GM18505 (cell line): Measurements from ENCODE around the gene PLXNA1.

Experiments
- ATAC-seq: cut with Tn5 transposase; IDR thresholded peaks from one replicate; pipeline ENCODE4 v1.9.1; 2021; ENCODE audit not compliant: unreplicated experiment
- POLR2A ChIP-seq: IDR thresholded peaks from 4 replicates; pipeline ENCODE4 v1.6.1; 2011; ENCODE audit warnings: borderline replicate concordance; ENCODE audit not compliant: insufficient read depth, insufficient read length; ENCODE audit errors: extremely low read depth

PLXNA1 gene

DNA sequence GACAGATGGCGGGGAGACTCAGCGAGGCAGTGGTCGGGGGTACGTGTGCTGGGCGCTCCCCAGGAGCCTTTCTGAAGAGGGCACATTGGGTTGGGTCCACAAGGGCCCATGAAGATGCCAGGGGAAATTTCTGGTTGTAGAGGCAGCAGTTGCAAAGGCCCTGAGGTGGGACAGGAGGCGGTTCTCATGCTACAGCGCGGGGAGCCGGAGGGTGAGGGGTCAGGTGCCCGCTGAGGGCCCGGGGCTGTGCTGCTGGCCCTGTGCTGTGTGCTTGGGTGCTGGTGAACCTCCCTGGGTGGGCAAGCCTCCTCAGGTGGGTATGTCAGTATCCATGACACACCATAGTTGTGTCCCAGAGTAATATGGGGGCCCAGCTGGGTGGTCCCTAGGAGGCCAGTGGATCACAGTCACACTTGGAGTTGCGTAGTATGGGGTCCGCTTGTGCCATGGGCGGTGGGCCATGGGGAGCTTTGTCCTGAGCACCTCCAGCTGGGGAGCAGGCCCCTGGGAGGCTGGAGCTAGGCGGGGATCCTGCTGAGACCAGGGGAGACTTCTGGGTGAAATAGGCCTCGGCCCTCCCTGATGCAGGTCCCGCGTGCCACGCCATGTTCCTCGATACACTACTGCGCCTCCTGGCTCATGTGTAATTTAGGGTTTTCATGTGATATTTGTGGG is 44.3 kb downstream of the PLXNA1 start:
- ATAC-seq, result no peak
- no peak for TF ChIP-seq POLR2A

DNA sequence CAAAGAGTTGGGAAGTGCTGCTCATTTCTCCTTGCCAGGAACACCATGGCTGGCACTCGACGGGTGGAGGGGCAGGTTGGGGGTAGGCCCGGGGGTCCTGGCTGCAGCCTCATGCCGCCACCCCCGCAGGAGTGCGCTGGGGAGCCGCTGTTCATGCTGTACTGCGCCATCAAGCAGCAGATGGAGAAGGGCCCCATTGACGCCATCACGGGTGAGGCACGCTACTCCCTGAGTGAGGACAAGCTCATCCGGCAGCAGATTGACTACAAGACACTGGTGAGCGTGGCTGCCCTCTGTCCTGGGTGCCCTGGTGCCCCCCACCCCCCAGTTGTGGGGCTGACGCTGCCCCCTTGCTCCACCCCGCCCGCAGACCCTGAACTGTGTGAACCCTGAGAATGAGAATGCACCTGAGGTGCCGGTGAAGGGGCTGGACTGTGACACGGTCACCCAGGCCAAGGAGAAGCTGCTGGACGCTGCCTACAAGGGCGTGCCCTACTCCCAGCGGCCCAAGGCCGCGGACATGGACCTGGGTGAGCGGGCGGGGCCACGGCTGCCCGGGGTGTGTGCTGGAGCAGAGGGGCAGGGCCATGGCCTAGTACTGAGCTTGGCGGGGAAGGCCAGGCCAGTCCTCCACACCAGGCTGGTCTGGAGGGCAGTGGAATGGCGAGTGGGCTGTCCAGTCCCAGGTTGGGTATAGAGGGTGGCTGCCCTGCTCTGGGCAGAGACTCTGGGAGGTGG is 45.1 kb downstream of the PLXNA1 start:
- no peak for ATAC-seq
- no peak for TF ChIP-seq POLR2A

DNA sequence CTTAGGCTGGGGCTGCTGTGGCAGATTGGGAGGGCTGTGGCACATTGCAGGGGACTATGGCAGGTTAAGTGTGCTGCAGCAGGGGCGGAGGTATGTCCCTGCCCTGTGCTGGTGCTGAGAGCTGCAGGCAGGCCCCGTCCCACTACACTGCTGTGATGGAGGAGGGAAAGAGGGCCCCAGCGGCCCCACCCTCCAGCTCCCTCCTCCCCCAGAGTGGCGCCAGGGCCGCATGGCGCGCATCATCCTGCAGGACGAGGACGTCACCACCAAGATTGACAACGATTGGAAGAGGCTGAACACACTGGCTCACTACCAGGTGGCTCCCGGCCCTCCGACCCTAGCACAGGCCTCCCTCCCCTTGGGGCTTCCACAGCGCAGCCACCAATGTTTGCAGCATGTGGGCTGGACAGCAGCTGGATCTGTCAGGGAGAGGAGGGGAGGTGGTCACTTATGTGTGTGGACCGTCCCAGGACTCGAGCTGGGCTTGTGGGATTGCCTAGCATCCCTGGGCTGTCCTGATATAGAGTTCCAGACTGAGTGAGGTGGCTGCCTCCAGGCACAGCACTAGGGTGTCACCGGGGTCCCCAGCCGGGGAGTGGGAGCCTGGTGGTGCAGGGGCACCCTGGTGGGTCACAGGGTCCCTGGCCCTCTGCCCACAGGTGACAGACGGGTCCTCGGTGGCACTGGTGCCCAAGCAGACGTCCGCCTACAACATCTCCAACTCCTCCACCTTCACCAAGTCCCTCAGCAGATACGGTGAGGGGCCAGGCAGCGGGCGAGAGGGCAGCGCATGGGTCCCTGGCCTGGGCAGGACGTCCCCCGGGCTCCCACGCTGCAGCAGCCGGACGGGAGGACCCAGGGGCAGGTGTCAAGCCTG is 46.1 kb downstream of the PLXNA1 start:
- TF ChIP-seq POLR2A, result no peak
- no peak for ATAC-seq

DNA sequence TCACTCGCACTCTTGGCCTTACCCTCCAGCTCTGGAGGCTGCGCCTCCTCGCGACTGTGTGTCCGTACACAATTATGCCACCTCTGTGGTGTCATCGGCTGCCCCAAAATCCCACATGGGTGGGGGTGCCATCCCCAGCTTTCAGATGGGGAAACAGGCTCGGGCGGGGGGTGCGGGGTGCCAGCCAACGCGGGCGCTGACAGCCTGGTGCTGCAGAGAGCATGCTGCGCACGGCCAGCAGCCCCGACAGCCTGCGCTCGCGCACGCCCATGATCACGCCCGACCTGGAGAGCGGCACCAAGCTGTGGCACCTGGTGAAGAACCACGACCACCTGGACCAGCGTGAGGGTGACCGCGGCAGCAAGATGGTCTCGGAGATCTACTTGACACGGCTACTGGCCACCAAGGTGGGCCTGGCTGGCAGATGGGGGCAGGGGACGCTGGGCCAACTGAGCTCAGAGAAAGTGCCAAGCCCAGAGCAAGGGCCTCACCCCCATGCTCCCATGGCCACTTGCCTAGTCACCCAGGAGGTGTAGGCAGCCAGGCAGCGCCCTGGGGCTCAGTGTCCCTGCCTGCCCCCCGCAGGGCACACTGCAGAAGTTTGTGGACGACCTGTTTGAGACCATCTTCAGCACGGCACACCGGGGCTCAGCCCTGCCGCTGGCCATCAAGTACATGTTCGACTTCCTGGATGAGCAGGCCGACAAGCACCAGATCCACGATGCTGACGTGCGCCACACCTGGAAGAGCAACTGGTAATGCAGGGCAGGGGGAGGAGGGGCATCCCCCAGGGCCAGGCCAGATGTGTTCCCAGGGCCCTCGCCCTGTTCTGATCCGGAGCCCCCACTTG is 47.0 kb downstream of the PLXNA1 start:
- no peak for ATAC-seq
- TF ChIP-seq POLR2A, result no peak

DNA sequence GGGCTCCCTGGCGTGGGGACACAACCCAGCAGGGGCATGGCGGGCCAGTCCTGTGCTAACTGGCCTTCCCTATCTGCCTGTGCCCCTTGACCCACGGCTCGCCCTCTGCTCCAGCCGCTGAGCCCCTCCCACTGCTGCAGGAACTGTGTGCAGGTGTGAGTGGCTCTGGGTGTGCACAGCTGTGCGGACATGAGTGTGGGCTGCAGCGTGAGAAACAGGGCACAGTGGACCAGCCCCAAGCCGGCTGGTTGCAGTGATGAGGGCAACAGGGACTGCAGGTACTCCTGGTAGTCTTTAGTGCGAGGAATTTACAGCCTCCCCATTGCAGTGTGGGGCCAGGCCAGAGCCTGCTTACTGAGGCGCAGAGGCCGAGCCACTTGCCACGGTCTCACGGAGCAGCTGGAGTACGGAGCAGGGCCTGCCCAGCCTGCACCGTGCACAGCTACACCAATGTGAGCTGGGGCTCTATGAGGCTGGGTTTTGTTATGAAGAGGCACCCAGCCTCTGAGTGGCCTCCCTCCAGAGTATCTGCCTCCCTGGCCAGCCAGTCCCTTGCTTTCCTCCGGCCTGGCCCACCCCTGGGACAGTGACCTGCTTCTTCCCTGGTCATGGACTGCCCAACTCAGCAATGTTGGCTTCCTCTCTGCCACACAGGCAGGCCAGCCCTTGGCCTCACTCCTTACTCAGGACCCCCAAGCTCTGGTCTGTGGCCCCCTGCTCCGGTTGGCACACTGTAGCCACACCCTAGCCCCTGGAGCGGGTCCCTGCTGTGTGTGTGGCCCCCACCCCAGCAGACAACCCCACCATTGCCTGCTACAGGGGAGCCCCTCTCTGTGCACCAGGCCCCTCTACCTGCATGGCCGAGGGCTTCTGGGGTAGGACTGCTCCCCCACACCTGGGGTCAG is 47.8 kb downstream of the PLXNA1 start:
- no peak for TF ChIP-seq POLR2A
- no peak for ATAC-seq

DNA sequence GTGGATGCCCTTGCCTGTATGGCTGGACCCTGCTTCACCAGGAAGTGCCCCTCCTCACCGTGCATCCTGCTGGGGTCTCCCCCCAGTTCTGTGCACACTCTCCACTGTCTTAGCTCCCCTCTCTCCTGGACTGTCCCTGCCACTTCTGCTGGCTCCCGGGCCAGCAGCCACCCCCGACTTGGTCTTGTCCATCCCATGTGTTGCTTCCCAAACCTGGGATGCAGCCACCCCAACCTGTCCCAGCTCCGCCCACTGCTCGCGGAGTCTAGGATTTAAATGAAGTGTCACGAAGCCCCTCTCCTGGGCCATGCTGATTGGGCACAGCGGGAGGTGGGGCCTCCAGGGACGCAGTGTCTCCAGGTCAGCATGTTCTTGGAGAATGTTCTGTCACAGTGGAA is 48.5 kb downstream of the PLXNA1 start:
- TF ChIP-seq POLR2A, result no peak
- ATAC-seq, result no peak

DNA sequence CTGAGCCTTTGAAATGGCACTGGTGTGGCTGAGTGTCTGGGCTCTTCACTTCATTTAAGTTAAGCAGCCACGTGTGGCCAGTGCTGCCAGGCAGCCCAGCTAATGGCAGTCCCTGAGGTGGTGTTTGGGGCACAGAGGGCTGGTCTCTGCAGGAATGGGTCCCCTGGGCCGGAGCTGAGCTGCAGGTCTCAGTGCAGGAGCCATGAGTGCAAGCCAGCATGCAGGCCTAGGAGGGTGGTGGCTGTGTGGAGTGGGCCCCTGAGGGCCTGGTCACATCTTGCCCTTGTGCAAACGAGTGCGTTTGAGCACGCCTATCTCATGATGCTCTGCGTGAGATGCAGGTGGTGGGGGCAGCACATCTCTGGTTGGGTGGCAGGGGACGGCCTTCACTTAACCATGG is 48.9 kb downstream of the PLXNA1 start:
- no peak for ATAC-seq
- TF ChIP-seq POLR2A, result no peak

DNA sequence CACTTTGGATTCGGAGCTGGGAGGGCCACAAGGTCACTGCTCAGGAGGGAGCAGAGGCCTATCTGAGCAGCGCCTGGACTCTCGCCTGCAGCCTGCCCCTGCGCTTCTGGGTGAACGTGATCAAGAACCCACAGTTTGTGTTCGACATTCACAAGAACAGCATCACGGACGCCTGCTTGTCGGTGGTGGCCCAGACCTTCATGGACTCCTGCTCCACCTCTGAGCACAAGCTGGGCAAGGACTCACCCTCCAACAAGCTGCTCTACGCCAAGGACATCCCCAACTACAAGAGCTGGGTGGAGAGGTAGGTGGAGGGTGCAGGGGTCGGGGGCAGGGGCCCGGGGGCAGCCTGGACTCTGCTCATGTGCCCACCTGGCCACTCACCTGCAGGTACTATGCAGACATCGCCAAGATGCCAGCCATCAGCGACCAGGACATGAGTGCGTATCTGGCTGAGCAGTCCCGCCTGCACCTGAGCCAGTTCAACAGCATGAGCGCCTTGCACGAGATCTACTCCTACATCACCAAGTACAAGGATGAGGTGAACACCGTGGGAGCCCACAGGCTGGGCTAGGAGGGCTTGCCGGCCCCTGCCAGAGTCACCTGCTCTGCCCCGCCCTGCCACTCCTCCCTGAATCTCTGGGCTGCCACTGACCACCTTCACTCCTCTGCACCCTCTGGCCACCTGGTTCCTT is 49.5 kb downstream of the PLXNA1 start:
- TF ChIP-seq POLR2A, result no peak
- ATAC-seq, result no peak
